SU-DHL-6 (cell line): ENCODE results near the gene ADCY7.

Source experiments
- H2AFZ ChIP-seq: fragments of 200-600 bp; sonication (generic); 2 replicates; pipeline ENCODE4 v1.6.1; 2014; ENCODE audit warnings: low read depth, mild to moderate bottlenecking, moderate library complexity, mixed read lengths, antibody characterized with exemption, low read length; ENCODE audit not compliant: severe bottlenecking
- H3F3A ChIP-seq: fragments of 200-600 bp; shearing (Covaris generic); 2 replicates; pipeline ENCODE4 v1.6.0; 2016; ENCODE audit warnings: antibody characterized with exemption, mild to moderate bottlenecking; ENCODE audit not compliant: insufficient read depth
- H3K27ac ChIP-seq: fragments of 200-600 bp; sonication (generic); 2 replicates; pipeline ENCODE4 v1.5.1; 2016; ENCODE audit warnings: low read depth, mild to moderate bottlenecking, low read length, moderate library complexity, mixed read lengths
- H3K27me3 ChIP-seq: fragments of 200-600 bp; sonication (generic), shearing (Covaris generic); 2 replicates; pipeline ENCODE4 v1.6.0; 2014; ENCODE audit warnings: mild to moderate bottlenecking, low read length
- H3K36me3 ChIP-seq: fragments of 200-600 bp; sonication (generic); 2 replicates; pipeline ENCODE4 v1.6.1; 2014; ENCODE audit warnings: mild to moderate bottlenecking, low read length, mixed read lengths
- H3K4me2 ChIP-seq: fragments of 300-600, 200-600 bp; shearing (Covaris generic), sonication (generic); 2 replicates; pipeline ENCODE4 v1.6.0; 2014; ENCODE audit warnings: low read length, low read depth, mild to moderate bottlenecking; ENCODE audit not compliant: poor library complexity, severe bottlenecking
- H3K4me3 ChIP-seq: fragments of 200-600 bp; sonication (generic); 2 replicates; pipeline ENCODE4 v1.5.1; 2014; ENCODE audit warnings: antibody characterized with exemption, low read length, mild to moderate bottlenecking, mixed read lengths; ENCODE audit not compliant: insufficient read depth, poor library complexity, severe bottlenecking
- H3K79me2 ChIP-seq: fragments of 200-600 bp; sonication (generic); 2 replicates; pipeline ENCODE4 v1.6.1; 2014; ENCODE audit warnings: mild to moderate bottlenecking, low read length, moderate library complexity; ENCODE audit not compliant: insufficient read depth
- H3K9ac ChIP-seq: fragments of 200-600 bp; sonication (generic); 2 replicates; pipeline ENCODE4 v1.7.0; 2014; ENCODE audit warnings: mild to moderate bottlenecking, low read length
- H3K9me2 ChIP-seq: fragments of 200-600 bp; sonication (generic); replicated peaks from 2 replicates; pipeline ENCODE4 v1.6.1; 2014; ENCODE audit warnings: low read length; ENCODE audit not compliant: insufficient read depth
- H3K9me3 ChIP-seq: fragments of 200-600 bp; sonication (generic); 2 replicates; pipeline ENCODE4 v1.6.1; 2014; ENCODE audit warnings: low read length, mixed read lengths; ENCODE audit not compliant: insufficient read depth
- H4K20me1 ChIP-seq: fragments of 200-600 bp; sonication (generic); 2 replicates; pipeline ENCODE4 v1.6.1; 2014; ENCODE audit warnings: low read depth, mild to moderate bottlenecking, antibody characterized with exemption, low read length, moderate library complexity, mixed read lengths
- CTCF ChIP-seq: fragments of 200-600 bp; sonication (generic); IDR thresholded peaks from one replicate; pipeline ENCODE4 v1.5.1; 2017; ENCODE audit warnings: antibody characterized with exemption, mild to moderate bottlenecking, low read length, moderate library complexity; ENCODE audit not compliant: insufficient read depth, poor library complexity, severe bottlenecking
- EZH2phosphoT487 ChIP-seq: fragments of 200-600 bp; sonication (generic), shearing (Covaris generic); conservative IDR thresholded peaks from 2 replicates; pipeline ENCODE4 v1.6.1; 2018; ENCODE audit warnings: mild to moderate bottlenecking, antibody characterized with exemption, low read length, moderate library complexity, mixed read lengths

The ADCY7 gene

GRCh38 chr16:50266337-50267091 lies at the start of gene ADCY7:
Gene ADCY7 (plus strand): TSS chr16:50266551. CDS start chr16:50288180, 21,629 bp downstream.
- Histone ChIP-seq H3K9me2 (no peaks in the 10 kb centered on the region), H3K9ac (peak within 1 kb of the TSS; percentile 60), H3K27ac (no peak within 1 kb of the TSS), H3K36me3 (no peaks in the 10 kb centered on the region), H3K9me3 (no peaks in the 10 kb centered on the region), H2AFZ (peak within 1 kb of the TSS; percentile 7), H3K79me2 (no peaks in the 10 kb centered on the region), H3K4me2 (peak within 1 kb of the TSS; percentile 61), H4K20me1 (no peaks in the 10 kb centered on the region), H3K27me3 (no peaks in the 10 kb centered on the region), H3K4me3 (peak within 1 kb of the TSS; percentile 50), H3F3A (no peaks in the 10 kb centered on the region)
- TF ChIP-seq EZH2phosphoT487: no peak
- no peak for TF ChIP-seq CTCF

- TF ChIP-seq EZH2phosphoT487: no peak
- TF ChIP-seq CTCF: no peak
- Histone ChIP-seq H3K36me3 (peaks cover 4% of the 10 kb centered on the region; the same call in 1 of the 2 replicates), H3K27me3 (no peaks in the 10 kb centered on the region), H3F3A (no peaks in the 10 kb centered on the region), H3K9me3 (no peaks in the 10 kb centered on the region), H3K4me2 (no peak overlapping the region), H3K27ac (no peak overlapping the region), H2AFZ (no peak overlapping the region), H3K79me2 (no peaks in the 10 kb centered on the region), H3K9ac (no peak overlapping the region), H4K20me1 (no peaks in the 10 kb centered on the region), H3K4me3 (no peak overlapping the region), H3K9me2 (no peaks in the 10 kb centered on the region)
These were observed 46.9 kb upstream of the ADCY7 start for GRCh38 chr16:50219402-50219975.

- H3K4me3 ChIP-seq: no peak overlapping the region
- no peak overlapping the region for H3K27ac ChIP-seq
- no peaks in the 10 kb centered on the region for H3K9me3 ChIP-seq
- H3K9ac ChIP-seq: no peak overlapping the region
- TF ChIP-seq CTCF (no peak), EZH2phosphoT487 (no peak)
- H3K79me2 ChIP-seq: no peaks in the 10 kb centered on the region
- H3F3A ChIP-seq: no peaks in the 10 kb centered on the region
- H4K20me1 ChIP-seq: no peaks in the 10 kb centered on the region
- no peaks in the 10 kb centered on the region for H3K9me2 ChIP-seq
- H3K4me2 ChIP-seq: no peak overlapping the region
- H2AFZ ChIP-seq: no peak overlapping the region
- no peaks in the 10 kb centered on the region for H3K36me3 ChIP-seq
- H3K27me3 ChIP-seq: no peaks in the 10 kb centered on the region
These were observed 42.1 kb upstream of the ADCY7 start for GRCh38 chr16:50224286-50224685.
